Ishikawa (cell line): ENCODE results near the gene STAG3.

ENCODE experiments used
- NFIC ChIP-seq: IDR thresholded peaks from 2 replicates; pipeline ENCODE4 v1.6.1; 2012
- RAD21 ChIP-seq: IDR thresholded peaks from 2 replicates; pipeline ENCODE4 v1.6.1; 2012; ENCODE audit warnings: low read depth
- TF ChIP-seq, protein P1 (sequence below): IDR thresholded peaks from 2 replicates; pipeline ENCODE4 v1.6.1; 2012

DNA sequence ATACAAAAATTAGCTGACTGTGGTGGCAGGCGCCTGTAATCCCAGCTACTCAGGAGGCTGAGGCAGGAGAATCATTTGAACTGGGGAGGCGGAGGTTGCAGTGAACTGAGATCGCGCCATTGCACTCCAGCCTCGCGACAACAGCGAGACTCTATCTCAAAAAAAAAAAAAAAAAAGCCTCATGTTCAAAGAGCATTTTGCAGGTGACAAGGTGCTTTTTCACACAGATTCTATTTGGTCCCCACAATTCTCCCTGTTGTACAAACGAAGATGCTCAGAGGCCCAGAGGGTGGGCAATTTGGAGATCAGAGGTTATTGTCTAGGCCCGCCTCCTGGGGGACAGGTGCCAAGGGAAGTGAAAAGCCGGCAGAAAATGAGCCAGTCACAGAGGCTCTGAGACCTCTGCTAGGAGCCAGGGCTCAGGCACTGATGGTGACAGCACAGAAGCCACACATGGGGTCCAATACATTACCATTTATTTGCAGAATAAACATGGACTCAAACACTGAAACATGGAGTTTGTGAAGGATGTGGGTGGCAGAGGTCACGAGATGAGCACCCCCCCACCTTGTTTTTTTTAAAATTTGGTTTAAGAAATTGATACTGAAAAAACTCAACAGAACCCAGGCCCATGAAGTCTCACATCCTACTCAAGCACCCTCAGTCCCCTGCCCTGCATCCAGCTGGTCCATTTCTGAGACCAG lies 8.4 kb upstream of the STAG3 start:
- TF ChIP-seq, protein P1, sequence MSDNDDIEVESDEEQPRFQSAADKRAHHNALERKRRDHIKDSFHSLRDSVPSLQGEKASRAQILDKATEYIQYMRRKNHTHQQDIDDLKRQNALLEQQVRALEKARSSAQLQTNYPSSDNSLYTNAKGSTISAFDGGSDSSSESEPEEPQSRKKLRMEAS: no peak
- no peak for TF ChIP-seq NFIC
- no peak for TF ChIP-seq RAD21
